AG09319 (cell line): ENCODE results near the gene TRA2A.

Experiments used
- DNase-seq: peaks from one replicate; pipeline ENCODE4 v3.0.0-alpha.2; 2010; ENCODE audit warnings: low read depth; ENCODE audit errors: extremely low read depth
- TF ChIP-seq, protein P1 (sequence below): IDR thresholded peaks from 2 replicates; pipeline ENCODE4 v1.5.1; 2011; ENCODE audit warnings: low read depth, mild to moderate bottlenecking, inconsistent platforms, low read length, moderate library complexity

Gene TRA2A

DNA sequence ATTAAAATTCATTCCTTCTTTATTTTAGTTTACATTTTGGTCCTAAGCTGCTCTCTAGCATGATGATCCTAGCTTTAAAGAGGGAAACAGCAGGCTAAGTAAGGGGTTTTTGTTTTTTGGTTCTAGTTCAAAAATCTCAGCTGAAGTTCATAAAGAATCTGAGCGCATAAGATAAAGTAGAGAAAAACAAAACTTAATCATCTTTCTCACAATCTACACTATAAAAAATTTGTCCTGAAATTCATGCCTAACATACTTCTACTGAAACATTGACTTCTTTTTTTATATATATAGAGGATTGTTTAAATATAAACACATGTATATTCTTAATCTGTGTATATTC is 54.7 kb downstream of the TRA2A start:
- TF ChIP-seq, protein P1, sequence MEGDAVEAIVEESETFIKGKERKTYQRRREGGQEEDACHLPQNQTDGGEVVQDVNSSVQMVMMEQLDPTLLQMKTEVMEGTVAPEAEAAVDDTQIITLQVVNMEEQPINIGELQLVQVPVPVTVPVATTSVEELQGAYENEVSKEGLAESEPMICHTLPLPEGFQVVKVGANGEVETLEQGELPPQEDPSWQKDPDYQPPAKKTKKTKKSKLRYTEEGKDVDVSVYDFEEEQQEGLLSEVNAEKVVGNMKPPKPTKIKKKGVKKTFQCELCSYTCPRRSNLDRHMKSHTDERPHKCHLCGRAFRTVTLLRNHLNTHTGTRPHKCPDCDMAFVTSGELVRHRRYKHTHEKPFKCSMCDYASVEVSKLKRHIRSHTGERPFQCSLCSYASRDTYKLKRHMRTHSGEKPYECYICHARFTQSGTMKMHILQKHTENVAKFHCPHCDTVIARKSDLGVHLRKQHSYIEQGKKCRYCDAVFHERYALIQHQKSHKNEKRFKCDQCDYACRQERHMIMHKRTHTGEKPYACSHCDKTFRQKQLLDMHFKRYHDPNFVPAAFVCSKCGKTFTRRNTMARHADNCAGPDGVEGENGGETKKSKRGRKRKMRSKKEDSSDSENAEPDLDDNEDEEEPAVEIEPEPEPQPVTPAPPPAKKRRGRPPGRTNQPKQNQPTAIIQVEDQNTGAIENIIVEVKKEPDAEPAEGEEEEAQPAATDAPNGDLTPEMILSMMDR, result no peak
- no peak for DNase-seq

DNA sequence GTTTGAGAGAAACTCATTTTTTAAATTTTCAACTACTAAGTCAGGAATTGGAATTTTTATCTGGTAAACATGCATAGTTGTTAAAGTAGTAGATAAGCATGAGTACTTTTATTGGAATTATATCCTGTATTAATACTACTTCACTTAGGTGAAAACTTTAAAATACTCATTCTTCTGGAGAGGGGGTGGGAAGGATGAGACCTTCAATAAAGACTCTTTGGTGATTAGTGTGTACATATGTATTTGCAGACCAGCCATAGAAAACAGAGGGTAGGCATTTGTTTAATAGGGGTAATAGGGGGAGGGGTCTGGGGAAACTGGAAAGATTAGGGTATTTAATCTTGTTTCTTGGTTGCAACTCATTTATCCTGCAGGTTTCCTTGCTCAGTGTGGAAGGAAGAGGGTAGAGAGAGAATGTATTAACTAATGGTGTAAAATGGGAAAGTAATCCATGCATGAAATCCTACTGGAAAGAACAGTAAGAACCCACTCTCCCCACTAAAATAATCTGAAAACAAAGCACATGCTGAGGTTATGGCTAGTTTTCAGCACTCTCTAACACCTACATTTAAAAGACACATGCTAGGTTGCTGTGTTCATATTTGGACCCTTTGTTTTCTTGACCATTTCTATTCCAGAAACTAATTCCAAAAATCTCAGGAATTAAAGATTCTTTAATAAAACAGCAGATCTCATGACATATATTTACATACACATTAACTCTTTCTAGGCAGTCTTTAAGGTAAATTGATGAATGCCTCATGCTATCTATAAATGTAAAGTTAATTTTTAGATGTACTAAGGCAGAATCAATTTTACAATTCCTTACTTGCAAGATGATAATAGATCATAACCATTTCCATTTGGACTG is 55.3 kb downstream of the TRA2A start:
- DNase-seq, result no peak
- TF ChIP-seq, protein P1, result no peak

DNA sequence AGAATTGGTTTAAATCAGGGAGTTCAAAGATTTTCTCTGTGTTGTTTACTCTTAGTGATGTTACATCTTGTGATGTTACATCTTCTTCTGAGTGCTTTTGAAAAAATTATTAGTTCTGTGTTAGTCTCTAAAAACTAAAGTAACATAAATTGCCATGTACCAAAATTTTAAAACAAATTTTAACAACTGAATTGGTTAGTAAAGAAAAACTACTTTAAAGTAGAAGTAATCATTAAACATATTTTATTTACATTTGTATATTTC is 56.3 kb downstream of the TRA2A start:
- TF ChIP-seq, protein P1, result no peak
- DNase-seq, result no peak

DNA sequence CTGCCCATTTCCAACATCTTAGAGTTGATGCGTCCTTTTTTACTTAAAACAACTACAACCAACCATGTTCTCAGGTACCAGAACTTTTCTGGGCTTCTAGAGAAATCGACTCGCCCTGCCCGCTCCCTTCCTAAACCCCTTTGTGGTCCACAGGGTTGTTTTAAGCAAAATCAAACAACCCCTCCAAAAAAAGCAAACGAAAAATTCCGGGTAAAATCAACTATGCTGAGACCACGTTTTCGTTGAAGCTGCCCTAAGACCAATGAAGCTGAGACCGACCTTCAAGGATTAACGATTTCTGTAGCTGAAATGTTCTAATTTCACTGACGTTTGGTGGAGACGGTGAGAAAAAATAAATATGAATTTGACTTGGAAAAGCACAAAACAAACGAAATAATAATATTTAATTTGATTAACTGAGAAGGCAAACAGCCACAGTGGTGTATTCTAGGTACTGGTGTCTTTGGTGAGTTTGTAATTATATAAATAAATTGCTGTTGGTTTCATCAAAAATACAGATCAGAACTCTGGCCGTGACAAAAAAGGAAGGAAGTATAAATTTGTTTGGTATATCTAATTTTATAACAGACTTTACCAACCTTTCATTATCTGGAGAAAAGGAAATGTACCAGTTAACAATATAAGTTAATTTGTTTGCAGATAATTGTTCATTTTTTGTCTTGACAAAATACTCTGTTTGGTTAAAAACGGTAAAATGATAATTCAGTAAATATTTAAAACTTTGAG is 56.8 kb downstream of the TRA2A start:
- TF ChIP-seq, protein P1, result no peak

DNA sequence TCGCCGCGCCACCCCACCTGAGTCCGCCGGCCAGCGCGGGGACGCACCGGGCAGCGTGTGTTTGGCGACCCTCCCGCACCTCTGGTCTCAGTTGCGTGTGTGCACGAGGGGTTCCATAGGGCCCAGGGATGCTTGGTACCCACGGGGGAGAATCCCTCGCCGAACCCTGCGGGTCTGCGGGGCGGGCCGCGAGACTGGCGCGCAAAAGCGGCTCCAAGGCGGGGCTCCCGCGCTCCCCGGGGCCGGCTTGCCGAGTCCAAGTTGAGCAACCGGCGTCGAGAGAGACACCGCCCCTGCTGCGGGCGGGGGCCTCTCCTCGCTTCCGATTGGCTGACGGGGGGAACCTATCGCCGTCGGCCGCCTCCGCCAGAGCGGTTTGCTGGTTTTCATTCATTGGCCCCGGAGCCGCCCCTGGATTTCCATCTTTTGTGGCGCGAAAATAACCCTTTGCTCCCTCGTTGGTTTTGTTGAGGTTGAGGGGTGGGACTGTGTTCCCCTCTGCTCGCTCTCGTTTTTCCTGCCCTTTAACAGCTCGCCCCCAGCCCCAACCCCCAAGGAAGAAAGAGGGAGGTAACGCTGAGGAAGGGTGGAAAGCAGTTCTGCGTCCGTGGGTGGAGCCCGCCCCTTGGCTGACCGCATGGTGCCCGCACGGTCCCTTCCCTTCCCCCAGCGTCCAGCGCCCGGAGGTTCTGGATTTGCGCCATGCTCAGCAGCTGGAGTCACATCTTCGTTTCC is 57.5 kb downstream of the TRA2A start:
- peak; percentile 75 for DNase-seq
- TF ChIP-seq, protein P1, result no peak

More for the DNA sequence above, 56.8 kb downstream of the TRA2A start:
- no peak for DNase-seq

DNA sequence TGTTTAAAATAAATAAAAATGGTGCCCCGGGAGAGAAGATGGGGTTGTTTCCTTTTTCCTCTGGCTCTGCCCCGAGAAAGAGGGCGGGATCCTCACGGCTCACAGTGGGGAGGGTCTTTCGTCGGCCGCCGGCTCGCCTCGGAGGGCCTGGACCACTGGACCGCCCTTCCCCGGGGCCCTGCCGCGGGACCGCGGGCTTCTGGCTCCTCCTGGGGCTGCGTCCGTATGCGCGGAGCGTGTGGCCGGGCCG is 58.0 kb downstream of the TRA2A start:
- DNase-seq, result no peak
- TF ChIP-seq, protein P1, result no peak
